HG03108 (cell line): ENCODE data around the gene SEPSECS.
A peak's percentile ranks its signal among the peaks of the same experiment; 100 is the strongest.

Experiments
- ATAC-seq: cut with Tn5 transposase; IDR thresholded peaks from one replicate; pipeline ENCODE4 v1.9.1; 2021; ENCODE audit warnings: moderate library complexity; ENCODE audit not compliant: unreplicated experiment

The SEPSECS gene

DNA sequence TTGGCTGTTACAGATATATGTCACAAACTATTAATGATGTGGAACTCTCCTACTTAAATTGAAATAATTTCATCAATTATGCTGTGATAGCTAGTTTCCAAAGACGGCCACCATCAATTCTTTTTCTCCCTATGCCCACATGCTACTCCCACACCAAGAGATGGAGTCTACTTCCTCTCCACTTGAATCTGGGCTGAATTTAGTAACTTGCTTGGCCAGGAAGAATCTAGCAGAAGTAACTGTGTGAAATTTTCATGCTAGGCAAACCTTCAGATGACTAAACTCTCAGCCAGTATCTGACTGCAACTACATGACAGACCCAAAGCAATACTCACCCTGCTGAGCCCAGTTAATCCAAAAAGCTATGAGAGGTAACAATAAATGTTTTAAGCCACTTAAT, 3.2 kb downstream of the SEPSECS start:
- ATAC-seq, result no peak

- ATAC-seq, result no peak
Observed at GRCh38 chr4:25155947-25156346, 4.3 kb downstream of the SEPSECS start.

DNA sequence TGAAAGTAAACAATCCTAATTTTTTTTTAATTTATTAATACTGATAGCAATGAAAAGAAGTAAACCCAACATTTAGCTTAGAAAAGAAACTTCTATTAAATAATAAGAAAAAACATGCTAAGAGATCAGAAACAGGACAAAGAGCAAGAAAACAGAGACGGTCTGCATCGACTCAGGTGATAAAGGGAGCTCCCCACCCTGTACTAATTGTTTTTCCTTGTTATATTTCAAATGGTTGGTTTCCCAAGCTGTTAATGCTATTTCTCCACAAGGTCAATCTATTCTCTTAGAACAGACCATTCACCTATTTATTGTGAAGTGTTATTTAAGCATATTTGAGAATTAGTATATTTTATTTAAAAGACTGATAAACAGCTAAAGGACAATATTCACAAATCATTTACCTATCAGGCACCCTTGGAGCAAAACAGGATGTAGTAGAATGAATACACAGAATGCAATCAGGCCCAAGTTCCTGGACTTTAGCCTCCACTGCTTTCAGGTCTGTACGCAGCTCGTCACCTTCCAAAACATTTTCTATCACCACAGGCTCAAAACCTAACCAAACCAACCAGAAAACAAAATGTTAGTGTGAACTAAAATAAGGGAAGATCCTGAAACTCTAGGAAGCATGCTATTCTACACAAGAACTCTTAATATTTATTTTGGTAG, 5.5 kb downstream of the SEPSECS start:
- no peak for ATAC-seq

- ATAC-seq, result no peak
Observed at GRCh38 chr4:25146076-25146475, 14.2 kb downstream of the SEPSECS start.

GRCh38 chr4:25144870-25145481, 15.3 kb downstream of the SEPSECS start:
- ATAC-seq, result no peak

GRCh38 chr4:25142468-25142867, 17.8 kb downstream of the SEPSECS start:
- ATAC-seq, result no peak

GRCh38 chr4:25141592-25141991, 18.7 kb downstream of the SEPSECS start:
- no peak for ATAC-seq

- ATAC-seq, result no peak
Observed at GRCh38 chr4:25133132-25133531, 27.1 kb downstream of the SEPSECS start.

- ATAC-seq, result no peak
Observed at GRCh38 chr4:25131926-25132325, 28.3 kb downstream of the SEPSECS start.

- no peak for ATAC-seq
Observed at GRCh38 chr4:25131381-25131780, 28.9 kb downstream of the SEPSECS start.

GRCh38 chr4:25129917-25130316, 30.3 kb downstream of the SEPSECS start:
- no peak for ATAC-seq

- ATAC-seq, result no peak
Observed at GRCh38 chr4:25128671-25129070, 31.6 kb downstream of the SEPSECS start.

DNA sequence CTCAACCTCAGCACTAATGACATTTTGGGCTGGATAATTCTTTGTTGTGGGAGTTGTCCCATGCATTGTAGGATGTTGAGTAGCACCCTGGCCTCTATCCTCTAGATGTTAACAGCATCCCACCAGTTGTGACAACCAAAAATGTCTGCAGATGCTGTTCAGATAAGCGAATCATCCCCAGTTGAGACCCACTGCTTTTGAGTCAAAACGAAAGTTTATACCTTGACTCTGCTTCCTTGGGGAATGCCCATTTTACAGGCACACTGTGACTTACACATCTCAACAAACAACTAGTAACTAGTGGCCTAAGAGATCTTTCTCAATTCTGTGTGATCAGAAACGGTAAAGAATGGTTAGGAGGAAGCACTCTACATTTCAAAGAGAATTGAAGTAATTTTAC, 37.0 kb downstream of the SEPSECS start:
- peak; percentile 98 for ATAC-seq

DNA sequence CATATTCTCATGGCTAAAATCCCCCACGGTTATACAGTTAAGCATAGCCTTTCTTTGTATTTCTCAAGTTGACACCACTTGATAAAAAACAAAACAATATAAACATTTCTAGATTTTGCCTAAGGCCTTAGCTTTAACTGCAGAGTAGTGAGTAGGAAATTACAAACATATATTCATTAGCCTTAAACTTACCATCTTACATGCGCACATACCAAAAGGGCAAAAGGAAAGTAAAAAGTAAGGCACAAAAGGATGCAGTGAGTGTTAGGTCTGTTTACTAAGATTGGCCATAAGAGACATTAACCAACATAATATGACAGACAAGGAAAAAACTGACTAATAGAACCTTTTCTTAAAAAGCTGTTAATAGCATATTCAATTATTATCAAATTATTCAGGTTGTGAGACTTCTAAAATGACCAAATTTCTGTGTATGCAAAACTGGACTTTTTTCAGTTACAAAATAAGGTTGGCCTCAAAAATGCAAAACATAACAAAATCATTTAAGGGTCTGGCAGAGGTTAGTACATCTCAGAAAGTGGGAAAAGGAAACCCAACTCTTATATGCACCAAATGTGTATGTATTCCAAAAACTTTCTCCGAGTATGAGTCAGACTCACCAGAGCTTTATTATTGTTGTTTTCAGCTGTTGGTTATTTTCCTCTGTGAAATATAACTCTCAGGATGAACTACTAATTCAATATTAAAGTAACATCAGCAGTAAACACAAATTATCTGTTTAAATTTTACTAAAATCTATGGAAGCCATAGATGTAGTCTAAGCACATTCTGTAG, 39.9 kb downstream of the SEPSECS start:
- ATAC-seq, result no peak

DNA sequence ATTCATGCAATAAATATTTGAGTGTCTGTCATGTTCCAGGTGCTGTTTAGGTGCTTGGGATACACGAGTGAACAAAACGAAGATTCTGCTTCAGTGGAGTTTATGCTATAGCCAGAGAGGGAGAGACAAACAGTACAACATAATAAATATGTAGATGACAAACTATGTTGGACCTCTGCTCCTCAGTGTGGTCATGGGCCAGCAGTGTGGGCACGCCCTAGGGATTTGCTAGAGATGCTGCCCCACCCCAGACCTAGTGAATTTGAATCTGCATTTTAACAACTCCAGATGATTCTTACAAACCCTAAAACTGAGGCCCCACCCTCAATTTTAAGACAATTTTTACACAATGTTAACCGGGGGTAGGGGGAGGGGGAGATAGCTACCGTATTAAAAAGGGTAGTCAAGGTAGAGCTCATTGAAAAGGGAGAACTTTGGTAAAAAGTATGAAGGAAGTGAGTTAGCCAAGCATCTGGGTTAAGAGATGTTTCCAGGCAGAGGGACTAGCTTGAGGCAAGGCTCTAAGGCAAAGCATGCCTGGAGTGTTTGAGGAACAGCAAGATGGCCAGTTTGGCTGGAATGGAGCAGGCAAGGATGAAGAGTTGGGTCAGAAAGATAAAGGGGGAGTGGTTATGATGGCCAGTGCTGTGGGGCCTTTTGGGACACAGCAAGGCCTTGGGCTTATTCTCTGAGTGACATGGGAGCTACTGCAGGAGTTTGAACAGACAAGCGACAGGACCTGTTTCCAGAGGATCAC, 42.4 kb downstream of the SEPSECS start:
- no peak for ATAC-seq

DNA sequence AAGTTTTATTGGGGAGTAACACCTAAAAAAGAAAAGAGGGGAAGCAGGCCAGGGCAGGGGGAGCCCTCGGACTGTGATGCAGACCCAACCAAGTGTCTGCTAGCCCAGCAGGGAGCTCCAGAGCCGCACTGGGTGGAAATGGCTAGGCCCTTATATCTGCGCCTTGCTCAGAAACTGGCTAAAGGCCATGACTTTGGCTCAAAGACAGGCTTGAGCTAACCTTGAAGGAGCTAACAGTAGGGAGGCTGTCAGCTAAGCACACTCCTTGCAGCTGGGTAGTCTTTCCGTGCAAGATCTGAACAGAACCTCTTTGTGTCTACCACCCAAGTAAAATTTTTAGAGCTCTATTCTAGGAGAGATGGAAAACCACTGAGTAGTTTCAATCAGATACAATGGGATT, 43.0 kb downstream of the SEPSECS start:
- ATAC-seq, result no peak

GRCh38 chr4:25113915-25114904, 46.0 kb downstream of the SEPSECS start:
- ATAC-seq, result no peak

DNA sequence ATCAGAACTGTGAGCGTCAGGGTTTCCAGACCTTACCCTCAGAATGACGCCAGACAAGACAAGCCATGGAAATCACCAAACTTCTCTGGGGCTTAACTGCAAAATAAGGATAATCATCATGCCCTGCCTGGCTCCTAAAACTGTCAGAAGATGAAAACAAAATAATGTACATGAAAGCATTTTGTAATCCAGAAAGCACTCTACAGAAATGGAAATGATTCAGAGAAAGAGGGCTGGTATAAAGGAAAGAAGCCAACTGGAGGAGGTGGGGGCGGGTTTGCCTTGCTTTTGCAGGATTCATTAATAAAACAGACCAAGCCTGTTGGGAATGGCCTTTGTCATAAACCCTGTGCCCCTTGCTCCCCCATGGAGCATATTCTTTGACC, 47.3 kb downstream of the SEPSECS start:
- ATAC-seq, result no peak

GRCh38 chr4:25112366-25112994, 47.8 kb downstream of the SEPSECS start:
- ATAC-seq, result no peak
